HepG2 (cell line): Measurements from ENCODE around the gene GFER. TPM values are rescaled to one million over a fixed set of nuclear protein-coding genes. Genes with fewer than 3 reads are reported as not detected.

Experiments
- CBX2 ChIP-seq, 2 experiments: fragments of 200-600 bp in 1 of 2; sonication (generic); formaldehyde crosslinking in 1 of 2; IDR thresholded peaks; 2 replicates each; pipeline versions ENCODE4 v1.7.0 to v1.8.1; 2018 to 2022; ENCODE audit warnings: low read depth in 2 of 2, low read length in 1 of 2, mild to moderate bottlenecking in 1 of 2, missing genetic modification reagents in 1 of 2
- FOXK2 ChIP-seq: fragments of 450-650 bp; IDR thresholded peaks from 2 replicates; pipeline ENCODE4 v1.6.1; 2016
- HNRNPL ChIP-seq: fragments of 200-400 bp; formaldehyde crosslinking; IDR thresholded peaks from 2 replicates; pipeline ENCODE4 v1.6.1; 2017; ENCODE audit warnings: mild to moderate bottlenecking, low read depth, low read length
- HOMEZ ChIP-seq: IDR thresholded peaks from 2 replicates; pipeline ENCODE4 v1.6.1; 2016; ENCODE audit warnings: low read depth
- MLXIP ChIP-seq: sonication (generic); formaldehyde crosslinking; IDR thresholded peaks from 2 replicates; pipeline ENCODE4 v1.9.0; 2021; ENCODE audit warnings: missing genetic modification reagents, borderline replicate concordance
- MTA3 ChIP-seq: sonication (generic); formaldehyde crosslinking; IDR thresholded peaks from 2 replicates; pipeline ENCODE4 v1.4.0; 2020; ENCODE audit warnings: missing genetic modification reagents
- MTF2 ChIP-seq: sonication (generic); formaldehyde crosslinking; IDR thresholded peaks from 2 replicates; pipeline ENCODE4 v1.5.0; 2020; ENCODE audit warnings: missing genetic modification reagents, borderline replicate concordance
- NFIC ChIP-seq: IDR thresholded peaks from 2 replicates; pipeline ENCODE4 v1.6.1; 2012; ENCODE audit warnings: mild to moderate bottlenecking, low read length, inconsistent platforms
- RXRB ChIP-seq: IDR thresholded peaks from 2 replicates; pipeline ENCODE4 v1.6.1; 2016; ENCODE audit warnings: borderline replicate concordance, missing genetic modification reagents, missing compliant biosample characterization
- STAG1 ChIP-seq: sonication (generic); formaldehyde crosslinking; IDR thresholded peaks from 2 replicates; pipeline ENCODE4 v1.4.0; 2020; ENCODE audit warnings: missing genetic modification reagents
- SYNCRIP ChIP-seq: fragments of 200-400 bp; formaldehyde crosslinking; IDR thresholded peaks from 2 replicates; pipeline ENCODE4 v1.6.1; 2018; ENCODE audit warnings: mild to moderate bottlenecking, low read depth, low read length; ENCODE audit not compliant: insufficient read depth
- YEATS4 ChIP-seq: sonication (generic); formaldehyde crosslinking; IDR thresholded peaks from 2 replicates; pipeline ENCODE4 v1.4.0; 2020; ENCODE audit warnings: missing genetic modification reagents, borderline replicate concordance
- ZNF232 ChIP-seq: sonication (generic); formaldehyde crosslinking; IDR thresholded peaks from 2 replicates; pipeline ENCODE4 v1.4.0; 2020; ENCODE audit warnings: missing genetic modification reagents, borderline replicate concordance
- ZNF253 ChIP-seq: sonication (generic); formaldehyde crosslinking; IDR thresholded peaks from 2 replicates; pipeline ENCODE4 v1.8.0; 2022; ENCODE audit warnings: mild to moderate bottlenecking, missing genetic modification reagents, borderline replicate concordance
- ZNF276 ChIP-seq: sonication (generic); formaldehyde crosslinking; IDR thresholded peaks from 2 replicates; pipeline ENCODE4 v1.4.0; 2020; ENCODE audit warnings: mild to moderate bottlenecking, low read depth, missing genetic modification reagents
- ZNF350 ChIP-seq: sonication (generic); formaldehyde crosslinking; IDR thresholded peaks from 2 replicates; pipeline ENCODE4 v1.4.0; 2020; ENCODE audit warnings: mild to moderate bottlenecking, low read depth, missing genetic modification reagents, borderline replicate concordance
- ZNF619 ChIP-seq: sonication (generic); formaldehyde crosslinking; IDR thresholded peaks from 2 replicates; pipeline ENCODE4 v1.4.0; 2020; ENCODE audit warnings: mild to moderate bottlenecking, missing genetic modification reagents
- ZNF674 ChIP-seq: sonication (generic); formaldehyde crosslinking; IDR thresholded peaks from 2 replicates; pipeline ENCODE4 v1.5.0; 2020; ENCODE audit warnings: low read depth, mild to moderate bottlenecking, missing genetic modification reagents
- ZNF713 ChIP-seq: sonication (generic); formaldehyde crosslinking; IDR thresholded peaks from 2 replicates; pipeline ENCODE4 v1.4.0; 2020; ENCODE audit warnings: mild to moderate bottlenecking, missing genetic modification reagents
- ZSCAN22 ChIP-seq: sonication (generic); formaldehyde crosslinking; IDR thresholded peaks from 2 replicates; pipeline ENCODE4 v1.4.0; 2020; ENCODE audit warnings: mild to moderate bottlenecking, missing genetic modification reagents
- ZXDC ChIP-seq: sonication (generic); formaldehyde crosslinking; IDR thresholded peaks from 2 replicates; pipeline ENCODE4 v1.5.0; 2020; ENCODE audit warnings: mild to moderate bottlenecking, missing genetic modification reagents
- polyA plus RNA-seq, 8 experiments: library from polyadenylated mRNA; depleted of rRNA in 3 of 8; stranded (reverse) in 7 of 8; unstranded in 1 of 8; fragments of >200 nt; fragmentation: Illumina TruSeq in 4 of 8; extraction: Trizol in 4 of 8; gene quantifications; 2 replicates each; pipeline versions ENCODE4 v1.2.1 to v1.2.3, GENCODE V29; 2011 to 2016; ENCODE audit warnings: low read depth in 4 of 8, missing spikeins in 1 of 8, mixed read lengths in 1 of 8; ENCODE audit not compliant: insufficient read depth in 1 of 8
- total RNA-seq, 5 experiments: library from RNA; depleted of rRNA; stranded (reverse); fragments of >200 nt; fragmentation: Illumina TruSeq; extraction: Trizol; gene quantifications; 2 replicates each; pipeline ENCODE4 v1.2.3, GENCODE V29; 2016; ENCODE audit warnings: low read depth in 1 of 5

The GFER gene
- total and polyA plus RNA-seq, 2 of the 13 experiments (the other 11 are each of a cell fraction or from before 2014, with no cell fraction given), result 28.6 to 71.7 TPM

- TF ChIP-seq HOMEZ (CRISPR knock-in tag) (no peak), HNRNPL (no peak), CBX2 (IDR thresholded peaks at IDR 0.05; ENCODE audit: low read depth, low read length) (no peak), CBX2 (CRISPR knock-in tag; IDR thresholded peaks at IDR 0.05; ENCODE audit: low read depth) (no peak), MTA3 (no peak), ZNF232 (CRISPR knock-in tag) (no peak), ZNF674 (no peak), YEATS4 (peak; percentile 94), ZSCAN22 (CRISPR knock-in tag) (no peak), ZNF619 (no peak), NFIC (no peak), ZNF350 (CRISPR knock-in tag) (peak; percentile 67; the same call in 1 of the 2 replicates), STAG1 (CRISPR knock-in tag) (no peak), ZXDC (CRISPR knock-in tag) (no peak), ZNF713 (CRISPR knock-in tag) (no peak), SYNCRIP (no peak), MLXIP (CRISPR knock-in tag) (no peak), FOXK2 (no peak), ZNF253 (CRISPR knock-in tag) (no peak), MTF2 (CRISPR knock-in tag) (no peak), RXRB (CRISPR knock-in tag) (peak; percentile 30; the same call in 1 of the 2 replicates), ZNF276 (CRISPR knock-in tag) (0 out of 2 replicates have a peak, but pooled peaks have one; percentile 19)
These were observed 26.0 kb downstream of the GFER start, which contains the start of gene ZNF598 (continued) for GRCh38 chr16:2009791-2010510.
